GM23338 (cell line): ENCODE data around the gene AKNA.

Source experiments
- CREB1 ChIP-seq: fragments of 250-450 bp; sonication (Bioruptor Pico); IDR thresholded peaks from 2 replicates; pipeline ENCODE4 v1.5.0; 2020; ENCODE audit warnings: low read depth, mild to moderate bottlenecking, moderate library complexity
- CTCF ChIP-seq, 2 experiments: fragments of 200-600 bp in 1 of 2; sonication (generic) in 1 of 2; conservative IDR thresholded peaks; 2 replicates each; pipeline versions ENCODE4 v1.5.1 to v1.6.1; 2016 to 2017; ENCODE audit warnings: antibody characterized with exemption in 2 of 2, low read depth in 2 of 2, mild to moderate bottlenecking in 2 of 2, moderate library complexity in 1 of 2
- EZH2 ChIP-seq: fragments of 200-600 bp; sonication (generic); IDR thresholded peaks from one replicate; pipeline ENCODE4 v1.8.0; 2017; ENCODE audit warnings: antibody characterized with exemption, mild to moderate bottlenecking, low read depth; ENCODE audit not compliant: unreplicated experiment
- JUNB ChIP-seq: IDR thresholded peaks from one replicate; pipeline ENCODE4 v1.6.1; 2016; ENCODE audit warnings: antibody characterized with exemption; ENCODE audit not compliant: unreplicated experiment
- POLR2AphosphoS5 ChIP-seq: IDR thresholded peaks from 2 replicates; pipeline ENCODE4 v1.6.1; 2016; ENCODE audit warnings: antibody characterized with exemption, low read depth
- REST ChIP-seq: IDR thresholded peaks from one replicate; pipeline ENCODE4 v1.6.1; 2018; ENCODE audit warnings: antibody characterized with exemption; ENCODE audit not compliant: unreplicated experiment

GRCh38 chr9:114425126-114425525 lies 37.3 kb upstream of the AKNA start:
- no peak for TF ChIP-seq CTCF (conservative IDR thresholded peaks at IDR 0.05; ENCODE audit: low read depth in 2 of 2)
- no peak for TF ChIP-seq JUNB
- TF ChIP-seq REST, result no peak
- TF ChIP-seq CREB1, result no peak
- no peak for TF ChIP-seq POLR2AphosphoS5
- no peak for TF ChIP-seq EZH2
